Smooth muscle cell (in vitro differentiated cells): ENCODE results near the gene GNA14. TPM values are rescaled to one million over a fixed set of nuclear protein-coding genes. Genes with fewer than 3 reads are reported as not detected.
"Not testable (repeated sequence)": the region's sequence is repeated elsewhere in the genome, so short reads cannot be mapped to it uniquely, and the experiment has no call there.

ENCODE experiments used
- DNase-seq: peaks from one replicate; lab custom pipeline; 2025; ENCODE audit not compliant: unreplicated experiment; lab: John Stamatoyannopoulos, UW
- H2AFZ ChIP-seq: fragments of 200-600 bp; sonication (generic); 2 replicates; pipeline ENCODE4 v1.6.0; 2016; ENCODE audit warnings: antibody characterized with exemption, low read depth, mild to moderate bottlenecking
- H3F3A ChIP-seq: fragments of 200-600 bp; sonication (generic); 2 replicates; pipeline ENCODE4 v1.6.0; 2017; ENCODE audit warnings: antibody characterized with exemption, low read depth
- H3K27ac ChIP-seq: fragments of 200-600 bp; sonication (generic); 2 replicates; pipeline ENCODE4 v1.5.1; 2016; ENCODE audit warnings: low read depth, mild to moderate bottlenecking
- H3K27me3 ChIP-seq: fragments of 200-600 bp; sonication (generic); 2 replicates; pipeline ENCODE4 v1.6.1; 2016; ENCODE audit warnings: low read depth, mild to moderate bottlenecking
- H3K36me3 ChIP-seq: fragments of 200-600 bp; sonication (generic); 2 replicates; pipeline ENCODE4 v1.5.1; 2016; ENCODE audit warnings: low read depth
- H3K4me1 ChIP-seq: fragments of 200-600 bp; sonication (generic); 2 replicates; pipeline ENCODE4 v1.5.1; 2016; ENCODE audit warnings: low read depth
- H3K4me2 ChIP-seq: fragments of 200-600 bp; sonication (generic); 2 replicates; pipeline ENCODE4 v1.6.0; 2016; ENCODE audit warnings: mild to moderate bottlenecking
- H3K4me3 ChIP-seq: fragments of 200-600 bp; sonication (generic); 2 replicates; pipeline ENCODE4 v1.5.1; 2016; ENCODE audit warnings: mild to moderate bottlenecking
- H3K79me2 ChIP-seq: fragments of 200-600 bp; sonication (generic); 2 replicates; pipeline ENCODE4 v1.6.0; 2016; ENCODE audit warnings: low read depth, mild to moderate bottlenecking
- H3K9ac ChIP-seq: fragments of 200-600 bp; sonication (generic); 2 replicates; pipeline ENCODE4 v1.6.0; 2016; ENCODE audit warnings: low read depth
- H3K9me3 ChIP-seq: fragments of 200-600 bp; sonication (generic); replicated peaks from 2 replicates; pipeline ENCODE4 v1.5.1; 2016; ENCODE audit warnings: low read depth
- H4K20me1 ChIP-seq: fragments of 200-600 bp; sonication (generic); 2 replicates; pipeline ENCODE4 v1.6.0; 2016; ENCODE audit warnings: low read depth
- WGBS: methylation state at CpG from one replicate; pipeline ENCODE4 v1.1.7; 2016; ENCODE audit warnings: low lambda C conversion rate; 5-methylcytosine and 5-hydroxymethylcytosine counted together
- polyA plus RNA-seq: library from polyadenylated mRNA; unstranded; fragments of >200 nt; fragmentation: Nextera tagmentation; extraction: Ambion mirVana; gene quantifications from 2 replicates; pipeline ENCODE4 v1.2.1, GENCODE V29; 2016
- total RNA-seq: library from RNA; depleted of rRNA; stranded (reverse); fragments of >200 nt; gene quantifications from 2 replicates; pipeline ENCODE4 v1.2.3, GENCODE V29; 2014
- TF ChIP-seq, protein P1 (sequence below): fragments of 200-600 bp; sonication (generic); IDR thresholded peaks from 2 replicates; pipeline ENCODE4 v1.5.1; 2017; ENCODE audit warnings: borderline replicate concordance, mild to moderate bottlenecking, antibody characterized with exemption; ENCODE audit not compliant: insufficient read depth, poor library complexity, severe bottlenecking

Gene GNA14
- total and polyA plus RNA-seq, 2 experiments from 2014 or later = 1.6 to 10.2 TPM

DNA sequence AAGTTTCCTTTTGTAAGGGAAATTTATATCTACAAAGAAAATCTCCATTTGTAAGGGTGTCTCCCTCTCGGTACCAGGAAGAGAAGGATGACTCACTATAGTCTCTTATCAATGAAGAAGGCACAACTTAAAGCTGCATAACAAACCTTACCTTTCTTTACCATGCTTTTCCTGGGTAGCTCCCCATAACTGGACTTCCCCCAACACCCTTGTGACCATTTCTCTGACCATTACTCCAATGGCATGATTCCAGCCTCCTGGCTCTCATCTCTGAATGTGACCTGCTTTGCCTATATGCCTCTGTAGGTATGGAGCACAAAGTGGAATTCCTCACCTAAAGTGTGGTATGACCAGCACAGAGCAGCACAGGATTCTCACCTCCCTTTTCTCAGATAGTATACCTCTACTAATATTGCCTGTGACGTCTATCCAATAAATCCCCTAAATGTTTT, 62.8 kb downstream of the GNA14 start:
- H3K9me3 ChIP-seq = no peaks in the 10 kb centered on the region
- TF ChIP-seq, protein P1, sequence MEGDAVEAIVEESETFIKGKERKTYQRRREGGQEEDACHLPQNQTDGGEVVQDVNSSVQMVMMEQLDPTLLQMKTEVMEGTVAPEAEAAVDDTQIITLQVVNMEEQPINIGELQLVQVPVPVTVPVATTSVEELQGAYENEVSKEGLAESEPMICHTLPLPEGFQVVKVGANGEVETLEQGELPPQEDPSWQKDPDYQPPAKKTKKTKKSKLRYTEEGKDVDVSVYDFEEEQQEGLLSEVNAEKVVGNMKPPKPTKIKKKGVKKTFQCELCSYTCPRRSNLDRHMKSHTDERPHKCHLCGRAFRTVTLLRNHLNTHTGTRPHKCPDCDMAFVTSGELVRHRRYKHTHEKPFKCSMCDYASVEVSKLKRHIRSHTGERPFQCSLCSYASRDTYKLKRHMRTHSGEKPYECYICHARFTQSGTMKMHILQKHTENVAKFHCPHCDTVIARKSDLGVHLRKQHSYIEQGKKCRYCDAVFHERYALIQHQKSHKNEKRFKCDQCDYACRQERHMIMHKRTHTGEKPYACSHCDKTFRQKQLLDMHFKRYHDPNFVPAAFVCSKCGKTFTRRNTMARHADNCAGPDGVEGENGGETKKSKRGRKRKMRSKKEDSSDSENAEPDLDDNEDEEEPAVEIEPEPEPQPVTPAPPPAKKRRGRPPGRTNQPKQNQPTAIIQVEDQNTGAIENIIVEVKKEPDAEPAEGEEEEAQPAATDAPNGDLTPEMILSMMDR = no peak
- no peak for DNase-seq
- H3K36me3 ChIP-seq = no peaks in the 10 kb centered on the region
- 47% methylated on average over 2 of the region's 2 CpGs for WGBS
- H3K4me3 ChIP-seq = no peak overlapping the region
- H3F3A ChIP-seq = peaks cover 9% of the 10 kb centered on the region
- H2AFZ ChIP-seq = no peak overlapping the region
- H3K4me2 ChIP-seq = no peak overlapping the region
- no peak overlapping the region for H3K27ac ChIP-seq
- H3K27me3 ChIP-seq = no peaks in the 10 kb centered on the region
- no peaks in the 10 kb centered on the region for H3K79me2 ChIP-seq
- no peak overlapping the region for H3K9ac ChIP-seq
- H4K20me1 ChIP-seq = no peaks in the 10 kb centered on the region
- H3K4me1 ChIP-seq = peaks cover 6% of the 10 kb centered on the region

DNA sequence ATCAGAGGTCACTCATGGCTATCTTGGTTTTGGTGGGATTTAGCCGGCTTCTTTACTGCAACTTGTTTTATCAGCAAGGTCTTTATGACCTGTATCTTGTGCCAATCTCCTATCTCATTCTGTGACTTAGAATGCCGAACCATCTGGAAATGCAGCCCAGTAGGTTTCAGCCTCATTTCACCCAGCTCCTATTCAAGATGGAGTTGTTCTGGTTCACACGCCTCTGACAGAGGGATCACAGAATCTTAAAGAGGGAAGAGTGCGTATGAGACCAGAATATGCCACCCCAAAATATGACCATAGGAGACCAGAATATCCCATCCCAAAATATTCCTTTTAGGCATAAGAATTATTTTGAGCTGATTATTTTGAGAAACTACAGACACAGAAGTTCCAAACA, 63.2 kb downstream of the GNA14 start:
- H3K4me1 ChIP-seq, H3F3A ChIP-seq, H3K4me3 ChIP-seq, H3K27me3 ChIP-seq, H4K20me1 ChIP-seq, H3K27ac ChIP-seq, H3K36me3 ChIP-seq, H3K4me2 ChIP-seq, H2AFZ ChIP-seq, H3K9me3 ChIP-seq, DNase-seq, H3K9ac ChIP-seq, H3K79me2 ChIP-seq: not testable (repeated sequence)
- 71% methylated on average over 4 of the region's 4 CpGs for WGBS

DNA sequence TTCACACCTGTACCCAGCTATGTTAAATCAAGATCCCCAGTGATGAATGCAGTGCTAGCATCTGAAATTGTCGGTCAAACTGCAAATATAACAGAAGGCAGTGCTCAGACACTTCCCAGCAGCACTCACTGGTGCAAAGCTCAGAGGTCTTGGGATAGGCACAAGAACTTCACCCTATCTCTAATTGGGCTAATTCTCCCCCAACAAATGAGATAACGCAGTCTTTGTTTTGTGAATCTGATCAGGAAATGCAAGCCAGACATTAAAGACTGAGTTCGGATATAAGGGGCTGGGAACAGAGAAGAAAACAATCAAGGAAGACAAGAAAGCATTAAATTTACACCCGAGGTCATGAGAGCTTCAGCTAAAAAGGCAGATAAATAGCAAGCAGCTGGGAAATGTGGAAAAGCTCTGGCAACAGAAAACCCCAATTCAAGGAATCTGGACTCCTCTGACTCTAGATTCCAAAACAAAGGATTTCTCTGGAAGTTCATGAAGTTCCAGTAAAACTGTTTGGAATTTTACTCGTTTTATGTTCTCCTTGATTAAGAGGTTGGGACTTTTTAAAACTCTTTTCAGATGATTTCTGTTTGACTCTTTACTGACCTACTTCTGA, 65.1 kb downstream of the GNA14 start:
- Histone ChIP-seq H4K20me1 (no peaks in the 10 kb centered on the region), H3K4me2 (no peak overlapping the region), H2AFZ (no peak overlapping the region), H3K4me1 (peaks cover 4% of the 10 kb centered on the region), H3K4me3 (no peak overlapping the region), H3K36me3 (no peaks in the 10 kb centered on the region), H3K27ac (no peak overlapping the region), H3F3A (peaks cover 7% of the 10 kb centered on the region), H3K9me3 (no peaks in the 10 kb centered on the region), H3K9ac (no peak overlapping the region), H3K27me3 (no peaks in the 10 kb centered on the region), H3K79me2 (no peaks in the 10 kb centered on the region)
- WGBS = 31% methylated on average over 5 of the region's 5 CpGs
- TF ChIP-seq, protein P1 = no peak
- DNase-seq = no peak

DNA sequence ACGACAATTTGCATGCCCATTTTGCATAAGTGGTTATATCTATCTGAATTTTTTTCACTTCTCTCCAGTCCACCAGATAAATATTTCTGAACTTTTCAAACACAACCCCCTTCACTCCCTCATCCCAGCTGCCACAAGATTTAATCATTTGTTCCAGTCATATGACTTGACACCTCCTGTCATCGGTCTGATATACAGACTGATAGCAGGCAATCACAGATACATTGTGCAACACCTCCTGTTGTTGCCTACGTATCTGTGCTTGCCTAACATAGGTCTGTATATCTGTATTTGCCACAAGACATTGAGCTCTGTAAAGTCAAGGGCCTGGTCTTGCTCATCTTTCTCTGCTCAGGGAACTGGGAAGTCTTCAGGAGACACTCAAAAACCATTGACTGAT, 65.6 kb downstream of the GNA14 start:
- no peak overlapping the region for H3K9ac ChIP-seq
- TF ChIP-seq, protein P1 = no peak
- no peak overlapping the region for H3K4me2 ChIP-seq
- H3K36me3 ChIP-seq = no peaks in the 10 kb centered on the region
- 77% methylated on average over 3 of the region's 3 CpGs for WGBS
- H4K20me1 ChIP-seq = no peaks in the 10 kb centered on the region
- no peaks in the 10 kb centered on the region for H3K4me1 ChIP-seq
- no peak for DNase-seq
- peaks cover 2% of the 10 kb centered on the region for H3F3A ChIP-seq
- no peaks in the 10 kb centered on the region for H3K79me2 ChIP-seq
- no peak overlapping the region for H3K27ac ChIP-seq
- no peak overlapping the region for H2AFZ ChIP-seq
- H3K4me3 ChIP-seq = no peak overlapping the region
- no peaks in the 10 kb centered on the region for H3K9me3 ChIP-seq
- H3K27me3 ChIP-seq = no peaks in the 10 kb centered on the region
